Measurements from ENCODE around the gene EHBP1. TPM values are rescaled to one million over a fixed set of nuclear protein-coding genes. Genes with fewer than 3 reads are reported as not detected.

The EHBP1 gene
- total RNA-seq, 1 donor from 2014 or later = 104 TPM

- no peak for DNase-seq
Observed at GRCh38 chr2:62964050-62964449, 258.5 kb downstream of the EHBP1 start.

- no peak for DNase-seq
Observed at GRCh38 chr2:62964671-62965070, 259.2 kb downstream of the EHBP1 start.

- no peak for DNase-seq
Observed at GRCh38 chr2:62966991-62967390, 261.5 kb downstream of the EHBP1 start.

- DNase-seq = no peak
Observed at GRCh38 chr2:62968168-62968567, 262.7 kb downstream of the EHBP1 start.

GRCh38 chr2:62968668-62969067 is 263.2 kb downstream of the EHBP1 start:
- no peak for DNase-seq

- DNase-seq = no peak
Observed at GRCh38 chr2:62971936-62972335, 266.4 kb downstream of the EHBP1 start.

GRCh38 chr2:62972601-62973000 is 267.1 kb downstream of the EHBP1 start:
- DNase-seq = no peak

- DNase-seq = no peak
Observed at GRCh38 chr2:62974999-62975398, 269.5 kb downstream of the EHBP1 start.

- no peak for DNase-seq
Observed at GRCh38 chr2:62991605-62992004, 286.1 kb downstream of the EHBP1 start.

GRCh38 chr2:62992561-62992960 is 287.0 kb downstream of the EHBP1 start:
- no peak for DNase-seq

- DNase-seq = no peak
Observed at GRCh38 chr2:62994206-62994605, 288.7 kb downstream of the EHBP1 start.

- no peak for DNase-seq
Observed at GRCh38 chr2:62996534-62997186, 291.1 kb downstream of the EHBP1 start.

- DNase-seq = no peak
Observed at GRCh38 chr2:62998949-62999348, 293.4 kb downstream of the EHBP1 start.

- DNase-seq = no peak
Observed at GRCh38 chr2:62999905-63000304, 294.4 kb downstream of the EHBP1 start.

GRCh38 chr2:63000801-63001200 is 295.3 kb downstream of the EHBP1 start:
- peak; percentile 22 for DNase-seq

- no peak for DNase-seq
Observed at GRCh38 chr2:63001576-63001975, 296.1 kb downstream of the EHBP1 start.

GRCh38 chr2:63003351-63003750 is 297.8 kb downstream of the EHBP1 start:
- no peak for DNase-seq

- DNase-seq = no peak
Observed at GRCh38 chr2:63007813-63008458, 302.4 kb downstream of the EHBP1 start.

GRCh38 chr2:63008838-63009237 is 303.3 kb downstream of the EHBP1 start:
- no peak for DNase-seq

- no peak for DNase-seq
Observed at GRCh38 chr2:63009490-63009889, 304.0 kb downstream of the EHBP1 start.

- DNase-seq = no peak
Observed at GRCh38 chr2:63012541-63012940, 307.0 kb downstream of the EHBP1 start.

GRCh38 chr2:63013438-63013837 is 307.9 kb downstream of the EHBP1 start:
- no peak for DNase-seq

- no peak for DNase-seq
Observed at GRCh38 chr2:63015389-63015788, 309.9 kb downstream of the EHBP1 start.

- no peak for DNase-seq
Observed at GRCh38 chr2:63018439-63018838, 312.9 kb downstream of the EHBP1 start.

Measured in tongue (tissue), 2 donors.